IPS DF 19.7 (cell line): ENCODE measurements around the gene ATP8A1.
"Not testable (repeated sequence)": the region's sequence is repeated elsewhere in the genome, so short reads cannot be mapped to it uniquely, and the experiment has no call there.

Experiments
- DNase-seq: peaks from one replicate; pipeline ENCODE4 v3.0.0-alpha.2; 2013; ENCODE audit warnings: low read depth, low spot score

The ATP8A1 gene

DNA sequence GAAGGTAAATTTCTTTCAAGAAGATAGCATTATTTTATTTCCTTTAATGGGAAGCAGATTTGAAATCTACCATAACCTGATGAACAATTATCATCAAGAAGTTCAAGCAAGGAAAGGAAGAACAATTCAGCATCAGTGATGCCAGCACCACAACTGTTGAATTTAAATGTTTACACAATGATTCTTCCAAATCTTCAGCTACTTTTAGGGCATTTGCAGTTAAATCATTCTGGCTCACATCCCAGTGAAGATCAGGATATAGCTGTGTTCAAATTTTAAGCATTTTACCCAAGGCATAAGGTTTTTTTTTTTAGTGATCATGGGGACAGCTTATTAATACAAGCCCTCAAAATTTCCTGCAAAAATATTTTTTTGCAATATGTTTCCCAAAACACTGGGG is 146.7 kb downstream of the ATP8A1 start:
- no peak for DNase-seq

DNA sequence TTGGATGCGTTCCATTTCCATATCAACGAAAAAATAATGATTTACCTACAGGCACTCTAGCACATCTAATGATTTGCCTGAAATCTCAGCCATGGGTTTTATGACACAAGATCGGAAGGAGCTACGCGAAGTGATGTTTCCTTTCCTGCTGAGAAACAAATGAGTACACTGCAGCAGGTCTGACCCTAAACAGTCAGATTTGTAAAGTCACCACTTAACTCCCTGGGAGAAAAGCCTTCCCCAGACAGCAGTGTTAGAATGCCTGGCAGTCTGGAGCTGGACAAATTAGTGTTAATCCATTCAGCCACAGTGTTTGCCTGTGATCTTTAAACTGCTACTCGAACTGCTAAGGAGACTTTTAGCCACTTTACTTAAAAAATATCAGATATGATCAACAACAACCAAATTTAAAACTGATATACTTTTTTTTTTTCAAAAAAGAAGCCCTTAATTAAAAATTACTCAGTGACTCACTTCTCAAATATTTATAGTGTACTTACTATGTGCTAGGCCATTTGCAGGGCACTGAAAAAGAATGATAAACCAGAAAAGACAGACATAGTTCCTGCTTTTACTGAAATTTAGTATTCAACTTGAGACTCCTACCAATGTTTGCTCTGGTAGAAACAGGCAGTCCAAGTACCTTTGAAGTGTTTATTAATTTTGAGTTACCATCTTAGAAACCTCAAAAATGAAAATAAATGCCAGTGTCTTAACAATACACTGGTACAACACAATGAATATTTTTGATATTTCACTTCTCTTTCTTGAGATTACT is 155.1 kb downstream of the ATP8A1 start:
- DNase-seq: no peak

GRCh38 chr4:42498040-42498439 is 158.9 kb downstream of the ATP8A1 start:
- DNase-seq: no peak

DNA sequence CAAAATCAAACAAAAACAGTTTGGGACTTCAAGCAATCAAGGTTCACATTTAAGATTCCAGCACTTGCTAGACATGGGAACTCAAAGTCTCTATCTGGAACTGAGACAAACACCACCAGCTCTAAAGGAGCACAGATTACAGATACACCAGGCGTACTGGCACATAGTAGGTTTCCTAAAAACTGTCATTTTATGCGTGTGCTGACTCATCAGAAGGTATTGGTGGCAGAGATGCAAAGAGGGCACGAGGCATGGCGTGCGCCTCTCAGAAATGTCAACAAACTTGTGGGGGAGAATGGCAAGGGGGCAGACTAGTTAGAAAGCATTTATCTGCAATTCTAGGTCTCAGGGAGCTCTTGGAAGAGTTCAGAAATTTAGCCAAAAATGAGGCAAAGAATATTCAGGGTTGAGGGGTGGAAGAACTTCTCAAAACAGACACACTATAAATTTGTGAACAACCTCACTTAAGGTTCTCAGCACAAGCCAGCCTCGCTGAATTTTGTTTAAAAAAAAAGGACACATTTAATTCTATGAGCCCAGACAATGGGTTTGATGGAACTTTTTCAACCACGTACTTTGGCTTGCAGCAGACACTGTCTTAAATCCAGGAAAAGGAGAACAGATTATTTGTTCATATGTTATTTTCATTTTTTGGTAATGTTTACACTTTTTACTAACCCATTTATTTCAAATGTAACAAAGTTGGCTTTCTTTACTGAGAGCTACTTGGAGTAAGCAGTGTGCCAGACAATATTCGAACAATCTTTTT is 159.6 kb downstream of the ATP8A1 start:
- no peak for DNase-seq

GRCh38 chr4:42492962-42493361 is 163.9 kb downstream of the ATP8A1 start:
- DNase-seq: no peak

- DNase-seq: no peak
Measured at GRCh38 chr4:42490015-42490414, 166.9 kb downstream of the ATP8A1 start.

DNA sequence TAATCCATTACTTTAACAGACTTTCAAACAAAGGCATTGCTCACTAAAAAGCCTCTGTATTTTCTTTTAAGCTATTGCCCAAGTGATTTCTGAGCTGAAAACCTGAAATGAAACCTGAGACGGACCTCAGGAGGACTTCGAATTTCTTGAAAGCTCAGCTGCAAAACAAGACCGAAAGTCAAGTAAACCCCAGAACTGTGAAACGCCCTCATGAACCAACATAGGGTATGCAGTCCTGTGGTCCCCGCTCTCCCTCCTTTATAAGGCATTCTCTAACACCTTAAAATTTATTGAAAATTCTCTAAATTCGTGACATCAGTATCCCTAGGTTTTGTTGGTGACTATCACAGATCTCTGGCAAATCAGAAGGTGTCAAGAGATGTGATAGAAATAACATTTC is 167.8 kb downstream of the ATP8A1 start:
- DNase-seq: no peak

- DNase-seq: no peak
Measured at GRCh38 chr4:42488554-42488953, 168.4 kb downstream of the ATP8A1 start.

DNA sequence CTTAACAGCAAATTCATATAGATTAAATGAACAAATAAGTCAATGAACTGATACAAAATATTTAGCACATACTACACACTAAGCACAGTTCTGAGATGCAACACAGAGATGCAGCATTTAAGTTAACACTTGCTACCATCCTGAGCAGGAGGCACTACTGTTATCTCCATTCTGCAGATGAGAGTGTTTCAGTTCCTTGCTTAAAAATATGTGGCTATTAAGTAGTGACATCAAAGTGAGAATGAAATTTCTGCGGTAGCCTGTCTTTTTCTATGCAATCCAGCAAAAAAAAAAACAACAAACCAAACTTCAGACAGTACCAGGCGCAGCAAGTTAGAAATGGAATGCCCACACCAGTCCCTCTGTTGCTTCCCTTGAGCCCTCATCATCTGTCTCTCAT is 168.8 kb downstream of the ATP8A1 start:
- no peak for DNase-seq

DNA sequence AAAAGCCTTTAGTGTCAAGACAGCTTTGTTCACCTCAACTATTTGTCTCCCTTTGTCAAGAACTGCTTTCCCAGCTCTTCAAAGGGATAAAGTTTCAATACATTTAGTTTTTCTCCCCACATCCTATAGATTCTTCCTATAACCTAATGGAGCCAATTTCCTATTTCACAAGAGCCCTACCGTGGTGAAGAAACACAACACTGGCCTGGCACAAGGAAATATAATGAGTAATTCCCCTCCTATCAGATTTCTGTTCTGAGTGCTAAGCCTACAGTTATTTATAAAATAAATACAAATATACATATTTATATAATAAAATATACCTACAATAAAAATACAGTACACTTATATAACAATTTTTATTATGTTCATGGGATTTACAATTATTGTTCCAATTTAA is 169.7 kb downstream of the ATP8A1 start:
- DNase-seq: no peak

- not testable (repeated sequence) for DNase-seq
Measured at GRCh38 chr4:42486156-42486555, 170.7 kb downstream of the ATP8A1 start.

- DNase-seq: no peak
Measured at GRCh38 chr4:42484630-42485029, 172.3 kb downstream of the ATP8A1 start.

GRCh38 chr4:42483426-42484379 is 173.2 kb downstream of the ATP8A1 start:
- no peak for DNase-seq

DNA sequence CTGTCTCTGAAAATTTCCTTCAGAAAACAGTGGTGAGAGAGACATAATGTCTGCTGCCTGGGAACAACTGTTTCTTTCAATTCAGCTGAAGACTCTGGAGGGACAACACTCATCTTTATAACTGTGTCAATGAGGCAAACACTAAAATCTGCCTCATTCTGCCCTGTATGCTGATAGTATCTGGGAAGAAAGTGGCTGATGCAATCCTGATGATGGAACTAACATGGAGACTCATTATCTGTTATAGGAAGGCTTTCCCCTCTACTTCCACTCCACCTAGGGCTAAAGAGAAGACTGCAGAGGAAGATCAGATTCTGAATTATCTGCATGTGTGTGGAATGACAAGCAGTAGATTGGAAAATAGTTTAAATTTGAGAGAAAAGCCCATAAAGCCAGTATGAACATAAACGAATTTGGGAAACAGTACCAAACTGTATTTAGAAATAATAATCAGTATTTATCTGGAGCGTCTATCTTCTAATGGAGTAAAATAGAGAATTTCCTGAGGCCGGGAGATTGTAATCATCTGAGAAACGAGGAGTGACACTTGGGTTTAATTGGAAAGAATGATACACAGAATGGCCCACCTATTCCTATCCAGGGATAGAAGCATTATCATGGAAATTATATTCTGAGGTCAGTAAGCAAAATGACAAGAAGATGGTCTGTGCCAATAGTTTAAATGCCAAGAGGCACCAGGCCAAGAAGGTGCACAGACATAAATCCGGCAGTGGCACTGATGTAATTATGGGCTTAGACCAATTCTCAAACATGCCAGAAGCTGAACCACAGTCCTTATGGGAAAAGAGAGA is 174.2 kb downstream of the ATP8A1 start:
- DNase-seq: no peak

- DNase-seq: no peak
Measured at GRCh38 chr4:42480717-42481116, 176.2 kb downstream of the ATP8A1 start.

GRCh38 chr4:42480281-42480680 is 176.6 kb downstream of the ATP8A1 start:
- no peak for DNase-seq

DNA sequence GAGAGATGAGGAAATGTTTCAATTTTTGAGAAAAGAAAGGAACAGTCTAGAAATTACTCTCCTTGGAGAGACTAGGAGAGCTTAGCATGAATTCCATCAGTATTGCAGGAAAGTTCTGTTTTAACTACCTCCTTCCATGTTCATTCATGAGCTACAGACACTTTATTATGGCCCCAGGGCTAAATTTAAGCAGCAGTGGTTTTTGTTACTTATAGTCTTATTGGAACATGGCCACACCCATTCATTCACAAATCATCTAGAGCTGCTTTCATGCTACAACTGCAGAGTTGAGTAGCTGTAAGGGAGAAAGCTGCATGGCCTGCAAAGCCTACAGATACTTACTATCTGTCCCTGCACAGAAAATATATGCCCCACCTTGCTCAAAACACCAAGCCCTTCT is 178.0 kb downstream of the ATP8A1 start:
- no peak for DNase-seq

GRCh38 chr4:42478509-42478908 is 178.4 kb downstream of the ATP8A1 start:
- DNase-seq: no peak

DNA sequence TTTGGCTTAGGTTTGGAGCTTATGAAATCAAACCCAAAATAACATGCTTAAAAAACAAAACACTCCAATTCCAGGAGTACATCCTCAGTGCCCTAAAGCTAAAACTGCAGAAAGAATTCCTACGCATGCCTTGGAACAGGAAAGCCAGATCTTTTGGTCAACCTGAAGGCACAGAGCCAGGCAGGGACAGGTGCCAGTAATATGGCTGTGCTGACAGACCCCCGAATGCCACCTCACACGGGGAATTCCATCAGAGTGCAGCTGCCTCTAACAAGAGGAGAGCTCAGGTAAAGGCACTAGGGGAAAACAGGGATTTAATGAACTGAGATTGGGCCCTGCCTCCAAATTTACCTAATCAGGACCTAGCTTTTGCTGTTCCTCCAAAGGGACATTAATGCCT is 182.5 kb downstream of the ATP8A1 start:
- DNase-seq: no peak

DNA sequence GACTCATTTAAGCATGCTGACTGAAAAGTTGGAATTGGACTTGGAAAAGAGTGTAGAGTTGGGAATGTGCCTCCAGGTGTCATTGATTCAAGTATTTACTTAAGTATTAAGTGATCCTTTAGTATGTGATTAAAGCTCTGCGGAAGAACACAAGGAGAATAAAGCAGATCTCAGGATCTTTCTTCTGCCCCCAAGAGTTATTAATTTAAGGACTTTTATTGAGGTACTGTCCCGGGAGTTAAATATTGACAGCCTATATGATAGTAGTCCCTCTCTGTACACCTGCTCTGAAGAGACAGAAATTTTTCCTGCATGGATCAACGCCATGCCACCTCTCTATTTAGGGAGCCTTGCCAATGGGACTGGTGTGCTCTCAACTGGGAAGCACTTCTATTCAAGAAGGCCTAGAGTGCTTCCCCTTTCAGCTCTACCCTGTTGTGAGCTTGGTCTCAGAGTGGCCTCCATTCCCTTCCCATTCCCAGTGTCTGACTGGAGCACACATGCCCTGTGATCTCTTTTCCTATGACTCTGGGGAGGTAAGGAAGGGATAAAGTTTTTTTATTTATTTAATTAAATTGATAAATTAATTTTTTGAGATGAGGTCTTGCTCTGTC is 183.7 kb downstream of the ATP8A1 start:
- DNase-seq: no peak

GRCh38 chr4:42471896-42472295 is 185.0 kb downstream of the ATP8A1 start:
- no peak for DNase-seq
